Bronchial smooth muscle cell (primary cell): ENCODE results near the gene PTPRG. TPM values are rescaled to one million over a fixed set of nuclear protein-coding genes. Genes with fewer than 3 reads are reported as not detected.

ENCODE experiments used
- total RNA-seq: library from RNA; depleted of rRNA; stranded (reverse); fragments of >200 nt; gene quantifications from 2 replicates; pipeline ENCODE4 v1.2.1, GENCODE V29; 2014

PTPRG gene
- total RNA-seq, result 28.7 and 32.6 TPM in 2 replicates

GRCh38 chr3:61561374-61562041 is at the start of gene PTPRG:
Gene PTPRG, plus strand, starts transcription at chr3:61561571. Its CDS starts 717 bp downstream, at chr3:61562288.

